CD14-positive monocyte (primary cell): ENCODE measurements around the gene SLC38A1. TPM values are rescaled to one million over a fixed set of nuclear protein-coding genes. Genes with fewer than 3 reads are reported as not detected.

Experiments
- DNase-seq, 3 donors: peaks; one replicate each; pipeline ENCODE4 v3.0.0-alpha.2; 2011 to 2022
- H2AFZ ChIP-seq: 2 replicates; pipeline ENCODE4 v1.6.0; 2012; ENCODE audit warnings: mild to moderate bottlenecking, low read depth, low read length, inconsistent platforms; ENCODE audit not compliant: insufficient read depth, poor library complexity, severe bottlenecking
- H3K27ac ChIP-seq, 2 donors: 1 replicate in 1 of 2; 2 replicates in 1 of 2; pipeline ENCODE4 v1.5.1; 2012 to 2013; ENCODE audit warnings: low read length in 2 of 2, control low read depth in 1 of 2, inconsistent platforms in 1 of 2, low read depth in 1 of 2, mild to moderate bottlenecking in 1 of 2
- H3K27me3 ChIP-seq, 2 donors: one replicate each; pipeline versions ENCODE4 v1.6.0 to v1.6.1; 2011 to 2013; ENCODE audit warnings: low read length in 2 of 2; ENCODE audit not compliant: control insufficient read depth in 2 of 2, insufficient read depth in 2 of 2
- H3K36me3 ChIP-seq, 2 donors: replicated peaks in 1 of 2; 1 replicate in 1 of 2; 2 replicates in 1 of 2; pipeline versions ENCODE4 v1.5.1 to v1.6.1; 2012 to 2013; ENCODE audit warnings: low read length in 2 of 2, control low read depth in 1 of 2, inconsistent platforms in 1 of 2, mild to moderate bottlenecking in 1 of 2; ENCODE audit not compliant: insufficient read depth in 2 of 2, control insufficient read depth in 1 of 2
- H3K4me1 ChIP-seq, 2 donors: 1 replicate in 1 of 2; 2 replicates in 1 of 2; pipeline versions ENCODE4 v1.5.1 to v1.6.1; 2012 to 2013; ENCODE audit warnings: low read length in 2 of 2, control low read depth in 1 of 2, inconsistent platforms in 1 of 2, mild to moderate bottlenecking in 1 of 2, moderate library complexity in 1 of 2; ENCODE audit not compliant: insufficient read depth in 2 of 2, control insufficient read depth in 1 of 2
- H3K4me2 ChIP-seq: replicated peaks from 2 replicates; pipeline ENCODE3; 2012; ENCODE audit warnings: low read length, moderate library complexity, mild to moderate bottlenecking; ENCODE audit not compliant: poor library complexity, severe bottlenecking; ENCODE audit errors: extremely low read depth
- H3K4me3 ChIP-seq, 3 experiments: fragments of 200-600 bp in 1 of 3; sonication (generic) in 1 of 3; replicated peaks in 1 of 3; 1 replicate in 2 of 3; 2 replicates in 1 of 3; pipeline ENCODE4 v1.5.1; 2011 to 2013; ENCODE audit warnings: low read length in 3 of 3, mild to moderate bottlenecking in 3 of 3, control low read depth in 2 of 3, low read depth in 2 of 3, inconsistent platforms in 1 of 3, moderate library complexity in 1 of 3
- H3K79me2 ChIP-seq: 2 replicates; pipeline ENCODE4 v1.6.0; 2012; ENCODE audit warnings: mild to moderate bottlenecking, control low read depth, inconsistent platforms, low read length, moderate library complexity; ENCODE audit not compliant: insufficient read depth
- H3K9ac ChIP-seq: 2 replicates; pipeline ENCODE4 v1.6.0; 2017; ENCODE audit warnings: low read length, mild to moderate bottlenecking; ENCODE audit not compliant: insufficient read depth, poor library complexity, severe bottlenecking
- H3K9me3 ChIP-seq, 2 donors: replicated peaks in 1 of 2; 1 replicate in 1 of 2; 2 replicates in 1 of 2; pipeline versions ENCODE4 v1.5.1 to v1.6.1; 2012 to 2013; ENCODE audit warnings: low read length in 2 of 2, control low read depth in 1 of 2; ENCODE audit not compliant: control insufficient read depth in 1 of 2, insufficient read depth in 1 of 2
- H4K20me1 ChIP-seq: 2 replicates; pipeline ENCODE4 v1.6.0; 2012; ENCODE audit warnings: mild to moderate bottlenecking, low read length, control low read depth, moderate library complexity; ENCODE audit not compliant: insufficient read depth
- H3K27ac Mint-ChIP-seq, 7 donors: one replicate each; pipeline ENCODE4 v1.8.0; 2020; ENCODE audit warnings: mild to moderate bottlenecking in 7 of 7, mixed read lengths in 7 of 7, moderate library complexity in 6 of 7, inconsistent platforms in 2 of 7
- H3K27me3 Mint-ChIP-seq, 3 donors: one replicate each; pipeline ENCODE4 v1.8.0; 2021 to 2022; ENCODE audit warnings: low read depth in 3 of 3, mild to moderate bottlenecking in 3 of 3, mixed read lengths in 3 of 3, moderate library complexity in 3 of 3, inconsistent platforms in 1 of 3
- H3K36me3 Mint-ChIP-seq, 2 donors: one replicate each; pipeline ENCODE4 v1.8.0; 2020; ENCODE audit warnings: mixed read lengths in 2 of 2, inconsistent platforms in 1 of 2, mild to moderate bottlenecking in 1 of 2
- H3K4me1 Mint-ChIP-seq: one replicate; pipeline ENCODE4 v1.8.0; 2020; ENCODE audit warnings: mild to moderate bottlenecking, mixed read lengths
- H3K4me3 Mint-ChIP-seq, 2 donors: one replicate each; pipeline ENCODE4 v1.8.0; 2020; ENCODE audit warnings: mild to moderate bottlenecking in 2 of 2, mixed read lengths in 2 of 2, moderate library complexity in 1 of 2
- H3K9me3 Mint-ChIP-seq, 7 donors: one replicate each; pipeline ENCODE4 v1.8.0; 2020 to 2022; ENCODE audit warnings: mixed read lengths in 7 of 7, mild to moderate bottlenecking in 6 of 7, moderate library complexity in 6 of 7, inconsistent platforms in 2 of 7
- CTCF ChIP-seq: fragments of 200-600 bp; IDR thresholded peaks from one replicate; pipeline ENCODE4 v1.8.0; 2022; ENCODE audit warnings: antibody characterized with exemption, mild to moderate bottlenecking
- WGBS: methylation state at CpG from one replicate; pipeline ENCODE4 v1.1.5; 2013; ENCODE audit warnings: missing lambda C conversion rate; ENCODE audit not compliant: insufficient coverage; 5-methylcytosine and 5-hydroxymethylcytosine counted together
- intact Hi-C, 2 donors: fragments of 100-400 bp; cut with micrococcal nuclease; formaldehyde crosslinking; loops; one replicate each; pipeline versions ENCODE4 v1.15.0 to v1.15.1; 2023
- polyA plus RNA-seq, 3 donors: library from polyadenylated mRNA; depleted of rRNA in 1 of 3; unstranded in 2 of 3; stranded (reverse) in 1 of 3; fragments of 300-500 nt in 2 of 3; fragments of >200 nt in 1 of 3; fragmentation: Illumina TruSeq in 2 of 3; gene quantifications; 1 replicate in 2 of 3; 2 replicates in 1 of 3; pipeline ENCODE4 v1.2.3, GENCODE V29; 2012 to 2021

Gene SLC38A1
- polyA plus RNA-seq, 3 donors = 0.92 to 1.9 (median 1.6) TPM

GRCh38 chr12:46227616-46228015 is 41.2 kb downstream of the SLC38A1 start:
- peaks cover 41% of the 10 kb centered on the region for H3K4me1 Mint-ChIP-seq
- Histone ChIP-seq H2AFZ (no peak overlapping the region), H4K20me1 (no peaks in the 10 kb centered on the region), H3K4me2 (peak overlapping the region; percentile 45), H3K27ac (no peak overlapping the region), H3K4me3 (peak overlapping the region in 1 of 3 experiments; percentile 32), H3K9ac (no peak overlapping the region), H3K4me1 (peaks cover 34 to 39% of the 10 kb centered on the region in 2 donors), H3K9me3 (no peaks in the 10 kb centered on the region), H3K27me3 (no peaks in the 10 kb centered on the region), H3K79me2 (no peaks in the 10 kb centered on the region), H3K36me3 (no peaks in the 10 kb centered on the region)
- no peaks in the 10 kb centered on the region for H3K36me3 Mint-ChIP-seq
- H3K27ac Mint-ChIP-seq = no peak overlapping the region
- peak; percentile 17 to 68 (median 51) for DNase-seq
- intact Hi-C loops = loop anchor here in 1 of 2 donors (10.0 kb wide), 1 partner anchor 243 kb away; no protein-coding TSS in a partner anchor
- no peak overlapping the region for H3K4me3 Mint-ChIP-seq
- H3K9me3 Mint-ChIP-seq = peaks cover 0 to 3% (median 0%) of the 10 kb centered on the region in 7 donors
- TF ChIP-seq CTCF = no peak
- no CpG with 5 or more reads among the region's 2 CpGs for WGBS
- no peaks in the 10 kb centered on the region for H3K27me3 Mint-ChIP-seq

GRCh38 chr12:46224386-46224785 is 44.5 kb downstream of the SLC38A1 start:
- Histone ChIP-seq H3K4me3 (no peak overlapping the region), H3K27ac (no peak overlapping the region), H3K9ac (no peak overlapping the region), H3K4me2 (no peak overlapping the region), H2AFZ (no peak overlapping the region), H4K20me1 (no peaks in the 10 kb centered on the region), H3K9me3 (no peaks in the 10 kb centered on the region), H3K79me2 (no peaks in the 10 kb centered on the region), H3K36me3 (no peaks in the 10 kb centered on the region), H3K27me3 (no peaks in the 10 kb centered on the region), H3K4me1 (peaks cover 61 to 67% of the 10 kb centered on the region in 2 donors)
- intact Hi-C loops = loop anchor here in 1 of 2 donors (10.0 kb wide), 1 partner anchor 240 kb away; no protein-coding TSS in a partner anchor
- WGBS = 100% methylated on average over 1 of the region's 1 CpG
- TF ChIP-seq CTCF = no peak
- H3K36me3 Mint-ChIP-seq = peaks cover 2% of the 10 kb centered on the region in 2 donors
- no peak overlapping the region for H3K4me3 Mint-ChIP-seq
- no peaks in the 10 kb centered on the region for H3K9me3 Mint-ChIP-seq
- peaks cover 64% of the 10 kb centered on the region for H3K4me1 Mint-ChIP-seq
- no peak overlapping the region for H3K27ac Mint-ChIP-seq
- peaks cover 0 to 2% (median 2%) of the 10 kb centered on the region in 3 donors for H3K27me3 Mint-ChIP-seq
- DNase-seq = no peak
